Naive thymus-derived CD8-positive, alpha-beta T cell (primary cell): ENCODE data around the gene DOCK10. TPM values are rescaled to one million over a fixed set of nuclear protein-coding genes. Genes with fewer than 3 reads are reported as not detected.

Experiments
- ATAC-seq, 2 donors: fragments of 150-1000 bp; cut with Tn5 transposase in 1 of 2; sonication (Bioruptor Pico), chemical (Tn5 transposase) in 1 of 2; 1 replicate in 1 of 2; 2 replicates in 1 of 2; pipeline ENCODE4 v1.10.0; 2021; ENCODE audit warnings: mild to moderate bottlenecking in 2 of 2, moderate library complexity in 2 of 2
- POLR2A ChIA-PET: fragments of 350-600 bp; sonication (Branson Sonifier 250); formaldehyde crosslinking; loops from one replicate; lab custom pipeline; 2021; ENCODE audit warnings: antibody characterized with exemption; lab: Charles Lee
- DNase-seq, 10 donors: peaks; one replicate each; pipeline versions ENCODE4 v3.0.0 to v3.0.0-alpha.2; 2020 to 2022
- H3K27ac Mint-ChIP-seq, 10 donors: one replicate each; pipeline ENCODE4 v1.8.0; 2020 to 2022; ENCODE audit warnings: mild to moderate bottlenecking in 10 of 10, mixed read lengths in 10 of 10, moderate library complexity in 4 of 10, inconsistent platforms in 1 of 10
- H3K27me3 Mint-ChIP-seq, 5 donors: one replicate each; pipeline ENCODE4 v1.8.0; 2021 to 2022; ENCODE audit warnings: mixed read lengths in 5 of 5
- H3K36me3 Mint-ChIP-seq, 3 donors: one replicate each; pipeline ENCODE4 v1.8.0; 2020 to 2022; ENCODE audit warnings: mixed read lengths in 3 of 3, mild to moderate bottlenecking in 2 of 3, inconsistent platforms in 1 of 3
- H3K4me1 Mint-ChIP-seq, 4 donors: one replicate each; pipeline ENCODE4 v1.8.0; 2021 to 2022; ENCODE audit warnings: mixed read lengths in 4 of 4
- H3K4me3 Mint-ChIP-seq, 10 donors: one replicate each; pipeline ENCODE4 v1.8.0; 2020 to 2022; ENCODE audit warnings: mild to moderate bottlenecking in 10 of 10, mixed read lengths in 10 of 10, moderate library complexity in 6 of 10, inconsistent platforms in 1 of 10
- H3K9me3 Mint-ChIP-seq, 9 donors: one replicate each; pipeline ENCODE4 v1.8.0; 2020 to 2022; ENCODE audit warnings: mixed read lengths in 9 of 9, mild to moderate bottlenecking in 3 of 9, inconsistent platforms in 1 of 9, moderate library complexity in 1 of 9
- microRNA-seq: library from miRNA; unstranded; fragments of <30 nt; microRNA quantifications from one replicate; pipeline ENCODE4 v1.2.0, GENCODE V29; 2022; ENCODE audit warnings: borderline microRNAs expressed
- polyA plus RNA-seq, 3 donors: library from polyadenylated mRNA; unstranded; fragments of 300-500 nt; fragmentation: Illumina TruSeq; gene quantifications; one replicate each; pipeline ENCODE4 v1.2.3, GENCODE V29; 2021
- total RNA-seq, 8 experiments: library from RNA in 2 of 8; stranded (reverse) in 2 of 8; gene quantifications; one replicate each; pipeline ENCODE4 v1.2.3 and lab custom pipeline; 2021 to 2026

Gene DOCK10
- total and polyA plus RNA-seq, 5 experiments from 2014 or later = 34.1 to 180 (median 57.9) TPM

DNA sequence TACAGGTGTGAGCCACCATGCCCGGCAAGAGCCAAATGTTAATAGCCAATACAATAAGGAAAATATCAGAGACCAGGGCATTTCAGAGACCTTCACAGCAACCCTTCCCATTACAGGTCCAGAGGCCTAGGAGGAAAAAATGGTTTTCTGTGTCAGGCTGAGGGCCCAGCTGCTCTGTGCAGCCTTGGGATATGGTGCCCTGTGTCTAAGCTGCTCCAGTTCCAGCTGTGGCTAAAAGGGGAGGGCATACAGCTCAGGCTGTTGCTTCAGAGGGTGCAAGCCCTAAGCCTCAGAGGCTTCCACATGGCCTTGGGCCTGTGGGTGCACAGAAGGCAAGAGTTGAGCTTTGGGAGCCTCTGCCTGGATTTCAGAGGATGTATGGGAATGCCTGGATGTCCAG, 306.0 kb downstream of the DOCK10 start:
- Mint-ChIP-seq H3K27me3 (peaks cover 0 to 2% (median 0%) of the 10 kb centered on the region in 5 donors), H3K4me3 (no peak overlapping the region), H3K9me3 (peaks cover 11 to 33% (median 24%) of the 10 kb centered on the region in 9 donors), H3K27ac (no peak overlapping the region), H3K36me3 (peaks cover 0 to 22% (median 21%) of the 10 kb centered on the region in 3 donors), H3K4me1 (no peaks in the 10 kb centered on the region)
- POLR2A ChIA-PET = no interaction called here
- DNase-seq (no peak), ATAC-seq (no peak)

DNA sequence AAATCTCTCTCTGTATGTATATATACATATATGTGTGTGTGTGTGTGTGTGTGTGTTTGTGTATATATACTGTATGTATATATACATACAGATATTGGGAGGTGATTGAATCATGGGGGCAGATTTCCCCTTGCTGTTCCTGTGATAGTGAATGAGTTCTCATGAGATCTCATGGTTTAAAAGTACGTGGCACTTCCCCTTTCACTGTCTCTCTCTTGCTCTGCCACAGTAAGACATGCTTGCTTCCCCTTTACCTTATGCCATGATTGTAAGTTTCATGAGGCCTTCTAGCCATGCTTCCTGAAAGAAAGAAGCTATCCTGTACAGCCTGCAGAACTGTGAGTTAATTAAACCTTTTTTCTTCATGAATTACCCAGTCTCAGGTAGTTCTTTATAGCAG, 307.3 kb downstream of the DOCK10 start:
- DNase-seq (no peak), ATAC-seq (no peak)
- no peak overlapping the region for H3K27ac Mint-ChIP-seq
- no peaks in the 10 kb centered on the region for H3K4me1 Mint-ChIP-seq
- POLR2A ChIA-PET = no interaction called here
- peaks cover 0 to 2% (median 0%) of the 10 kb centered on the region in 5 donors for H3K27me3 Mint-ChIP-seq
- H3K36me3 Mint-ChIP-seq = peaks cover 0 to 22% (median 21%) of the 10 kb centered on the region in 3 donors
- H3K9me3 Mint-ChIP-seq = peaks cover 11 to 33% (median 24%) of the 10 kb centered on the region in 9 donors
- H3K4me3 Mint-ChIP-seq = no peak overlapping the region

DNA sequence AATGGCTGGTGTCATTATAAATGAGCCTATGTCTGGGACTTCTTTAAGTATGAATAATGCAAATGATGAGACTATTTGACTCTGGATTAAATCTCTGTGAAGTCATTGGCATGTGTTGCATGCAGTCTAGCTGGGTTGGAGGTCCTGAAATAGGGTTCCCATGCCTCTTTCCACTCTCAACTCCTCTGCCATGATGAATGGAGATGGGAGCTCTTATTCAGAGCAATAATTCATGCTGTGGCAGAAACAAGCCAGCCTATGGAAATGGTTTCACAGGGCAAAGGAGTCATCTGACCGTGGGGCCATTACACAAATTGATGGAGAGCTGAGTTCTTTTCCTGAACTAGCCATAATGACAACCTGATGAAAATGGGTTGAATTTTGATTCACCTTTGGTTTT, 310.6 kb downstream of the DOCK10 start:
- Mint-ChIP-seq H3K36me3 (peaks cover 0 to 34% (median 24%) of the 10 kb centered on the region in 3 donors), H3K4me1 (no peaks in the 10 kb centered on the region), H3K9me3 (peaks cover 11 to 48% (median 30%) of the 10 kb centered on the region in 9 donors), H3K27ac (no peak overlapping the region), H3K27me3 (peaks cover 0 to 4% (median 1%) of the 10 kb centered on the region in 5 donors), H3K4me3 (no peak overlapping the region)
- POLR2A ChIA-PET = no interaction called here
- ATAC-seq = no peak
- DNase-seq = no peak

DNA sequence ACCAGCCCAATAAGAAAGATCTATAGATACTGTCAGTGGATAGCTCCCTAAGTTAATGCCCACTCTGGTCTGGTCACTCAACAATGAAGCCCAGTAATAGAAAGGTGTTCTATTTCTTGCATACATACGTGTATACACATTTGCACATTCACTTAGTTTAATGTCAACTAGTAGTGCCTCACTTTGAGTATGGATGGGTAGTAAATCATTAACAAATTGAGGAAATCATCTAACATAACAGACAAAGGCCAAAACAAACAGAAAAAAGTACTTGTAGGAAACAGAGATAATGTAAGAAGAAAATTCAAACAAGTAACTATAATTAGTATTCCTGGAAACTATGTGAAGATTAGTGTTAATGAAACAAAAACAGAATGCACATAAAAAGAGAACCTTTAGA, 312.8 kb downstream of the DOCK10 start:
- Mint-ChIP-seq H3K27me3 (peaks cover 0 to 4% (median 2%) of the 10 kb centered on the region in 5 donors), H3K9me3 (peaks cover 5 to 39% (median 21%) of the 10 kb centered on the region in 9 donors), H3K27ac (no peak overlapping the region), H3K4me1 (no peaks in the 10 kb centered on the region), H3K36me3 (peaks cover 0 to 29% (median 18%) of the 10 kb centered on the region in 3 donors), H3K4me3 (no peak overlapping the region)
- DNase-seq (no peak), ATAC-seq (no peak)
- POLR2A ChIA-PET = no interaction called here

DNA sequence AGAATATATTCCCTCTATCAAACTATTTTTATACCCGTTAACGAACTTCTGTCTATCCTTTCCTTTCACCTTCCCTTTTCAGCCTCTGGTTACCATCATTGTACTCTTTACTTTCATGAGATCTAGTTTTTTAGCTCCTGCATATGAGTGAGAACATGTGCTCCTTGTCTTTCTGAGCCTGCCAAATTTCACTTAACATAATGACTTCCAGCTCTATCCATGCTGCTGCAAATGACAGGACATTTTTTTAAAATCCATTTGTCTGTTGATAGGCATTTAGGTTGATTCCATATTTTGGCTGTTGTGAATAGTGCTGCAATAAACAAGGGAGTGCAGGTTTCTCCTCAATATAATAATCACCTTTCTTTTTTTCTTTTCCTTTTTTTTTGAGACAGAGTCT, 317.9 kb downstream of the DOCK10 start:
- Mint-ChIP-seq H3K27ac (no peak overlapping the region), H3K27me3 (peaks cover 0 to 5% (median 3%) of the 10 kb centered on the region in 5 donors), H3K4me1 (no peaks in the 10 kb centered on the region), H3K4me3 (no peak overlapping the region), H3K36me3 (peaks cover 0 to 27% (median 16%) of the 10 kb centered on the region in 3 donors), H3K9me3 (peaks cover 5 to 35% (median 20%) of the 10 kb centered on the region in 9 donors)
- no peak for ATAC-seq
- POLR2A ChIA-PET = interaction anchor here (0.6 kb wide), 1 partner anchor 99 kb away, joined by 3 read pairs; no protein-coding TSS in a partner anchor
- DNase-seq = no peak

DNA sequence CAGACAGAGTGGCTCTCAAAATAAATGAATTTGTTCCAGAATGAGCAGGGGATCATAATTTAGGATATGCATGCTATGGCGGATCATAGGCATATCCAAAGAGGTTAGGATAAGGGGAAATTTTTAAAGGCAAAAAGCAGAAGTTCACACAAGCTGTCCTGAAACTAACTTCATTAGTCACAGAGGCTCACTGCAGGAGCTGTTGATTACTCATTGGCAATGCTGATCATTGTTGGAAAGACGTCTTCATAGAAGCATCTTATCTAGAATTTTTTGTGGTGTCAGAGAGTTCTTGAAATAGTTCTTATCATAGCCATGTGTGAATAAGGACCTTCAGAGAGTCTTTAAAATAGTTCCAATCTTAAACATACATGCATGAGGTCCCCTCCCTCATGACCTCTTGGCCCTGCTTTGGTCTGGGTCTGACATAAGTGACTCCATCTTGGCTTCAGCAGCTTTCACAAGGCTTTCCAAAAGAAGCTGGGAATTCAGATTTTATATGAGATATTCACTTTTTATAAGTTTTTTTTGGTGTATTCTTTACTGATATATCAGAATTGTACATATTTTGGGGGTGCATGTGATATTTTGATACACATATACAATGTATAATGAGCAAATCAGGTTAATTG, 318.6 kb downstream of the DOCK10 start:
- Mint-ChIP-seq H3K4me3 (no peak overlapping the region), H3K36me3 (peaks cover 0 to 24% (median 13%) of the 10 kb centered on the region in 3 donors), H3K27ac (no peak overlapping the region), H3K27me3 (peaks cover 0 to 5% (median 4%) of the 10 kb centered on the region in 5 donors), H3K4me1 (no peaks in the 10 kb centered on the region), H3K9me3 (peaks cover 5 to 29% (median 18%) of the 10 kb centered on the region in 9 donors)
- DNase-seq (no peak), ATAC-seq (no peak)
- POLR2A ChIA-PET = interaction anchor here (0.6 kb wide), 1 partner anchor 99 kb away, joined by 3 read pairs; no protein-coding TSS in a partner anchor

DNA sequence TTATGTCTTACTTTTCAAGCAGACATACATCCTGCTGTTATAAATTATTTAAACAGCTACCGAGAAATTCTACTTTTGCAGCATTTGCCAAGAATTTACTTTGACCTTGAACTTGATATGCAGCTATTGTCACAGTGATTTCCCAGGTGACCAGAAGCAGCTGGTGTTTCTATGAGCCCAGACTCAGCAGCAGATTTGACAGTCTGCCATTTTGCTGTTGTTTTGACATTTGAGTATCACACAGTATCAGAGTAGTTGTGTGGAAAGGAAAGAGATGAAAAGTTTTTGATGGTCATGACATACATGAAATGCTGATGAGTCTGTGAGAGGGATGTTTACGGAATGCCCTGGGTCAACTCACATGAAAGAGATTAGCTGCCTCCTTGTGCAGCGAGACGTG, 319.5 kb downstream of the DOCK10 start:
- POLR2A ChIA-PET = no interaction called here
- ATAC-seq = no peak
- Mint-ChIP-seq H3K27ac (no peak overlapping the region), H3K4me1 (no peaks in the 10 kb centered on the region), H3K4me3 (no peak overlapping the region), H3K36me3 (peaks cover 0 to 17% (median 7%) of the 10 kb centered on the region in 3 donors), H3K9me3 (peaks cover 0 to 20% (median 9%) of the 10 kb centered on the region in 9 donors), H3K27me3 (peaks cover 0 to 5% (median 0%) of the 10 kb centered on the region in 5 donors)
- DNase-seq = no peak

DNA sequence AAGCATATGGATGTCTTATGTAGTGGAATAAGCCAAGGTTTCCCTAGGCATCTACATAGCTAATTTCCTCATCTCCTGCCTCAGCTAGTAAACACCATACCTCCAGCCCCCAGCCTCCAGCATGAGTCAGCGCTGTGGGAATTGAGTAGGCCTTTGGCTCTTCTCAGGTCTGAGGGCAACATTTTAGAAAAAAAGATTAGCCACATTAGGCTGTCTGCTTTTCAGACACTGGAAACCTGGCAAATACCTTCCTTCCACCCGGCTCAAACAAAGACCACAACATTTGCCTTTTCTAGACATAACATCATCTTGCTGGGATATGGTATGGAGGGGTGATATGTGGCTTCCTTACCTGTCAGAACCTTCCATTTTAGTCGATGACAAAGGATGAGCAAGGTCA, 320.0 kb downstream of the DOCK10 start:
- peaks cover 0 to 12% (median 7%) of the 10 kb centered on the region in 3 donors for H3K36me3 Mint-ChIP-seq
- no peak for ATAC-seq
- no peak overlapping the region for H3K27ac Mint-ChIP-seq
- H3K9me3 Mint-ChIP-seq = peaks cover 0 to 14% (median 8%) of the 10 kb centered on the region in 9 donors
- POLR2A ChIA-PET = no interaction called here
- DNase-seq = no peak
- no peak overlapping the region for H3K4me3 Mint-ChIP-seq
- no peaks in the 10 kb centered on the region for H3K4me1 Mint-ChIP-seq
- H3K27me3 Mint-ChIP-seq = peaks cover 0 to 5% (median 0%) of the 10 kb centered on the region in 5 donors

DNA sequence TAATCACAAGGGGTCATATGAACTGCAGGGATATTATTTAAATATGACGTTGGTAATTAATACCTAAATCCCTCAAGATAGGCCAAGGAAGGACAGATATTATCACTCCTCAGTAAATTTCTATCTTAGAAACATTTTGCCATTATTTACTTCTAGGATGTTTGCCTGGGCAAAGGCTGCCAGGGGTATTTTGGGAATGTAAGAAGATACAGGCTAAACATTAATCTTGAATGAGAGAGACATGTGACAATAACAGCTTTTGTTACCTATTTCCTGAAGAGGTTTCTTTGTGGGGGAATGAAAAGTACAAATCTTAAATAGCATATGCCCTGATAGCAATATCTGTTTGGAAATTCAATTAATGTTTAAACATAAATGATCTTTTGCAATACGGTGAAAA, 325.3 kb downstream of the DOCK10 start:
- Mint-ChIP-seq H3K27me3 (peaks cover 3 to 12% (median 9%) of the 10 kb centered on the region in 5 donors), H3K4me1 (no peaks in the 10 kb centered on the region), H3K9me3 (peaks cover 0 to 15% (median 7%) of the 10 kb centered on the region in 9 donors), H3K4me3 (no peak overlapping the region), H3K36me3 (peaks cover 0 to 9% (median 3%) of the 10 kb centered on the region in 3 donors), H3K27ac (no peak overlapping the region)
- DNase-seq (no peak), ATAC-seq (no peak)
- POLR2A ChIA-PET = no interaction called here

DNA sequence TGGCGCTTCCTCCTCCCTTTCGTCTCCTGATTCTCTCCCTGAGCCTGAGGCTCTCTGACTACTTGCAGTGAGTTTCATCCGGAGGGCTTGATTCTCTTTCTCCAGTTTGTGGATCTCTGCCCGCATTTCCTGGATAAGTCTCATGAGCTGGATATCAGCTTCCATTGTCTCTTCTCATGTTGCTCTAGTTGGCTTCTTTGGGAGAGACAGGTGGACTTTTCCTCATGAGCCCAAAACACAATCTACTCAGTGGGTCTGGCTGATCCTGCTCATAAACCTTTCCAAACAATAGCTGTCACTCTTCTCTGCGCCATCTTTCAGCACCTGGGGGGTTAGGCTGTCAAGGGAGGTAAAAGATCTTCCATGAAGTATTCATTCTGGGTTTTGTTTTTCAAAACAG, 326.1 kb downstream of the DOCK10 start, which contains the start of gene CCDC195:
CCDC195 (minus strand) TSS at position 165 of the 400 bp plus-strand sequence; CDS start at position 165, 0 bp downstream.
- Mint-ChIP-seq H3K9me3 (peaks cover 0 to 15% (median 7%) of the 10 kb centered on the region in 9 donors), H3K27ac (no peak within 1 kb of the TSS), H3K4me1 (no peaks in the 10 kb centered on the region), H3K4me3 (no peak within 1 kb of the TSS), H3K27me3 (peaks cover 3 to 14% (median 9%) of the 10 kb centered on the region in 5 donors), H3K36me3 (peaks cover 0 to 9% (median 3%) of the 10 kb centered on the region in 3 donors)
- DNase-seq (no peak), ATAC-seq (no peak)
- POLR2A ChIA-PET = no interaction called here

Small RNA genes within 50 kb of the gene (microRNA-seq; reads per million reads assigned to microRNA genes)
- not detected for gene MIR4439
